A549 (cell line): ENCODE results near the gene MYO1B. TPM values are rescaled to one million over a fixed set of nuclear protein-coding genes. Genes with fewer than 3 reads are reported as not detected.
A peak's percentile ranks its signal among the peaks of the same experiment; 100 is the strongest.

Experiments
- ATAC-seq, 2 experiments: fragments of 200-7000 bp in 1 of 2; fragments of >200 bp in 1 of 2; cut with Nextera tagmentation in 1 of 2; cut with Tn5 transposase in 1 of 2; 3 replicates each; pipeline versions ENCODE4 v1.8.0 to v1.9.1; 2018 to 2020; ENCODE audit warnings: mild to moderate bottlenecking in 1 of 2, moderate library complexity in 1 of 2
- CTCF ChIA-PET: fragments of 300-600 bp; sonication (Branson Sonifier 250); formaldehyde crosslinking; extraction: SDS; loops from one replicate; lab custom pipeline; 2021; ENCODE audit warnings: antibody characterized with exemption, inconsistent platforms; lab: Yijun Ruan, JAX
- POLR2A ChIA-PET: fragments of 350-600 bp; formaldehyde crosslinking; extraction: SDS; loops from one replicate; lab custom pipeline; 2021; ENCODE audit warnings: antibody characterized with exemption, inconsistent platforms; lab: Yijun Ruan, JAX
- DNase-seq, 2 experiments: peaks; one replicate each; pipeline versions ENCODE4 v3.0.0 to v3.0.0-alpha.2; 2011 to 2016; ENCODE audit warnings: low read depth in 1 of 2, low spot score in 1 of 2
- FAIRE-seq: peaks from 2 replicates; lab custom pipeline; 2011; peaks lifted over from hg19 to GRCh38; lab: Jason Lieb, UNC
- H3K27ac ChIP-seq, 2 experiments: fragments of >200 bp; sonication (Bioruptor Twin); formaldehyde crosslinking; 3 replicates each; pipeline ENCODE4 v1.5.1; 2016 to 2017
- H3K4me1 ChIP-seq: fragments of >200 bp; sonication (Bioruptor Twin); formaldehyde crosslinking; 3 replicates; pipeline ENCODE4 v1.6.1; 2016
- H3K4me2 ChIP-seq: fragments of >200 bp; sonication (Bioruptor Twin); formaldehyde crosslinking; 3 replicates; pipeline ENCODE4 v1.6.1; 2016
- H3K4me3 ChIP-seq: fragments of >200 bp; sonication (Bioruptor Twin); formaldehyde crosslinking; 3 replicates; pipeline ENCODE4 v1.5.1; 2016
- H3K9me3 ChIP-seq: fragments of >200 bp; sonication (Bioruptor Twin); formaldehyde crosslinking; 3 replicates; pipeline ENCODE4 v1.6.1; 2016
- CEBPB ChIP-seq, 2 experiments: fragments of >200 bp in 1 of 2; sonication (Bioruptor Twin) in 1 of 2; formaldehyde crosslinking in 1 of 2; IDR thresholded peaks; 2 replicates each; pipeline ENCODE4 v1.6.1; 2012 to 2016
- CHD2 ChIP-seq: fragments of 150-350 bp; IDR thresholded peaks from 2 replicates; pipeline ENCODE4 v1.6.1; 2014; ENCODE audit warnings: low read length; ENCODE audit not compliant: partially characterized antibody
- CHD4 ChIP-seq: fragments of 200-600 bp; sonication (generic); IDR thresholded peaks from 2 replicates; pipeline ENCODE4 v1.6.1; 2016; ENCODE audit warnings: antibody characterized with exemption, mild to moderate bottlenecking, borderline replicate concordance
- EHMT2 ChIP-seq: fragments of 200-600 bp; sonication (generic); IDR thresholded peaks from 2 replicates; pipeline ENCODE4 v1.6.1; 2016; ENCODE audit warnings: antibody characterized with exemption, low read depth, mild to moderate bottlenecking, moderate library complexity
- EP300 ChIP-seq, 2 experiments: fragments of >200 bp; sonication (Bioruptor Twin); formaldehyde crosslinking; IDR thresholded peaks; 2 replicates in 1 of 2; 3 replicates in 1 of 2; pipeline ENCODE4 v1.6.1; 2016 to 2017
- FOSB ChIP-seq: fragments of 250-450 bp; sonication (Bioruptor Pico); IDR thresholded peaks from 2 replicates; pipeline ENCODE4 v1.5.0; 2020; ENCODE audit warnings: mild to moderate bottlenecking, moderate library complexity
- FOSL2 ChIP-seq, 2 experiments: fragments of 450-650 bp in 1 of 2; fragments of >200 bp in 1 of 2; sonication (Bioruptor Twin) in 1 of 2; formaldehyde crosslinking; IDR thresholded peaks; 2 replicates each; pipeline versions ENCODE4 v1.5.0 to v1.6.1; 2016 to 2020; ENCODE audit warnings: mild to moderate bottlenecking in 1 of 2, moderate library complexity in 1 of 2
- GATA3 ChIP-seq: IDR thresholded peaks from 2 replicates; pipeline ENCODE4 v1.6.1; 2012; ENCODE audit warnings: borderline replicate concordance
- HES2 ChIP-seq: fragments of >200 bp; sonication (Bioruptor Twin); formaldehyde crosslinking; IDR thresholded peaks from 2 replicates; pipeline ENCODE4 v1.6.1; 2016
- HOXB5 ChIP-seq: fragments of 250-450 bp; sonication (Bioruptor Pico); IDR thresholded peaks from 2 replicates; pipeline ENCODE4 v1.5.0; 2020; ENCODE audit warnings: mild to moderate bottlenecking, moderate library complexity
- MAFK ChIP-seq: fragments of 450-650 bp; IDR thresholded peaks from 2 replicates; pipeline ENCODE4 v1.6.1; 2014; ENCODE audit not compliant: partially characterized antibody
- MAX ChIP-seq: IDR thresholded peaks from 2 replicates; pipeline ENCODE4 v1.6.1; 2012
- MAZ ChIP-seq: fragments of 150-350 bp; IDR thresholded peaks from 2 replicates; pipeline ENCODE4 v1.6.1; 2014; ENCODE audit warnings: antibody characterized with exemption, low read depth, low read length, borderline replicate concordance
- MYC ChIP-seq: IDR thresholded peaks from 2 replicates; pipeline ENCODE4 v1.6.1; 2012; ENCODE audit warnings: mild to moderate bottlenecking, inconsistent platforms, low read length, improper control_type of control experiment, borderline replicate concordance
- NFE2L2 ChIP-seq: fragments of 150-350 bp; conservative IDR thresholded peaks from 2 replicates; pipeline ENCODE4 v1.6.1; 2014; ENCODE audit warnings: low read length
- NPAS2 ChIP-seq: fragments of 250-450 bp; sonication (Bioruptor Pico); IDR thresholded peaks from 2 replicates; pipeline ENCODE4 v1.8.0; 2022; ENCODE audit warnings: mild to moderate bottlenecking, moderate library complexity, borderline replicate concordance
- PHF8 ChIP-seq: fragments of 200-600 bp; sonication (generic); IDR thresholded peaks from 2 replicates; pipeline ENCODE4 v1.6.1; 2016; ENCODE audit warnings: low read depth, mild to moderate bottlenecking, antibody characterized with exemption, moderate library complexity, borderline replicate concordance
- POLR2AphosphoS2 ChIP-seq: conservative IDR thresholded peaks from 2 replicates; pipeline ENCODE4 v1.6.1; 2012; ENCODE audit warnings: low read length, improper control_type of control experiment, inconsistent platforms
- RARB ChIP-seq: fragments of 250-450 bp; sonication (Bioruptor Pico); IDR thresholded peaks from 2 replicates; pipeline ENCODE4 v1.8.0; 2021; ENCODE audit warnings: mild to moderate bottlenecking, moderate library complexity
- RCOR1 ChIP-seq: fragments of 150-350 bp; IDR thresholded peaks from 2 replicates; pipeline ENCODE4 v1.6.1; 2014; ENCODE audit warnings: antibody characterized with exemption, low read length, low read depth
- RFX5 ChIP-seq: fragments of 450-650 bp; IDR thresholded peaks from 2 replicates; pipeline ENCODE4 v1.7.1; 2014; ENCODE audit warnings: antibody characterized with exemption, mild to moderate bottlenecking, moderate library complexity
- SMC3 ChIP-seq: fragments of >200 bp; sonication (Bioruptor Twin); formaldehyde crosslinking; IDR thresholded peaks from 3 replicates; pipeline ENCODE4 v1.6.1; 2018; ENCODE audit warnings: inconsistent platforms
- SREBF2 ChIP-seq: fragments of 450-650 bp; IDR thresholded peaks from 2 replicates; pipeline ENCODE4 v1.6.1; 2014; ENCODE audit warnings: mild to moderate bottlenecking, moderate library complexity
- USF2 ChIP-seq: fragments of 450-650 bp; IDR thresholded peaks from 2 replicates; pipeline ENCODE4 v1.6.1; 2014; ENCODE audit warnings: antibody characterized with exemption
- ZC3H11A ChIP-seq: fragments of 450-650 bp; IDR thresholded peaks from 2 replicates; pipeline ENCODE4 v1.6.1; 2014; ENCODE audit warnings: antibody characterized with exemption, mild to moderate bottlenecking
- ZFP36 ChIP-seq: fragments of 450-650 bp; IDR thresholded peaks from 2 replicates; pipeline ENCODE4 v1.6.1; 2014; ENCODE audit warnings: borderline replicate concordance; ENCODE audit not compliant: partially characterized antibody
- ZNF302 ChIP-seq: fragments of 250-450 bp; sonication (Bioruptor Pico); IDR thresholded peaks from 2 replicates; pipeline ENCODE4 v1.9.0; 2021; ENCODE audit warnings: inconsistent platforms, mild to moderate bottlenecking, moderate library complexity
- WGBS: methylation state at CpG from one replicate; pipeline ENCODE4 v1.1.6; 2017; ENCODE audit errors: missing lambda C conversion rate; 5-methylcytosine and 5-hydroxymethylcytosine counted together
- polyA plus RNA-seq, 4 experiments: library from polyadenylated mRNA; depleted of rRNA in 3 of 4; stranded (reverse); fragments of >200 nt; fragmentation: RNase III in 1 of 4; extraction: RNeasy Plus Mini Kit Qiagen cat#74134 plus additional on column Dnase treatment in 1 of 4; gene quantifications; 2 replicates in 3 of 4; 3 replicates in 1 of 4; pipeline ENCODE4 v1.2.3, GENCODE V29; 2011 to 2017
- TF ChIP-seq, protein P1 (sequence below): fragments of 250-450 bp; sonication (Bioruptor Pico); IDR thresholded peaks from 2 replicates; pipeline ENCODE4 v1.5.0; 2020; ENCODE audit warnings: low read depth, mild to moderate bottlenecking, moderate library complexity
- TF ChIP-seq, protein P2 (sequence below): IDR thresholded peaks from 2 replicates; pipeline ENCODE4 v1.6.1; 2012; ENCODE audit warnings: low read depth, borderline replicate concordance

MYO1B gene
- polyA plus RNA-seq, 2 of the 4 experiments (the other 2 are of a cell fraction) = 77.7 to 159 TPM

GRCh38 chr2:191312163-191312562 lies 67.0 kb downstream of the MYO1B start:
- ATAC-seq = no peak
- TF ChIP-seq MYC (no peak), EP300 (IDR thresholded peaks at IDR 0.05) (no peak), SREBF2 (no peak), PHF8 (no peak), HES2 (no peak), ZFP36 (no peak), POLR2AphosphoS2 (no peak), RCOR1 (no peak), MAX (no peak), SMC3 (no peak)
- no peak for DNase-seq
- H3K27ac ChIP-seq = peak overlapping the region; percentile 67 to 77
- peak overlapping the region; percentile 54 for H3K4me2 ChIP-seq
- no peak overlapping the region for H3K4me3 ChIP-seq
- no peak for FAIRE-seq
- no peaks in the 10 kb centered on the region for H3K9me3 ChIP-seq
- peaks cover 45% of the 10 kb centered on the region for H3K4me1 ChIP-seq
- POLR2A ChIA-PET = no interaction called here
- CTCF ChIA-PET = interaction anchor here (2.3 kb wide), 1 partner anchor 10 kb away, joined by 5 read pairs; no protein-coding TSS in a partner anchor
- WGBS = 84% methylated on average over 3 of the region's 3 CpGs

DNA sequence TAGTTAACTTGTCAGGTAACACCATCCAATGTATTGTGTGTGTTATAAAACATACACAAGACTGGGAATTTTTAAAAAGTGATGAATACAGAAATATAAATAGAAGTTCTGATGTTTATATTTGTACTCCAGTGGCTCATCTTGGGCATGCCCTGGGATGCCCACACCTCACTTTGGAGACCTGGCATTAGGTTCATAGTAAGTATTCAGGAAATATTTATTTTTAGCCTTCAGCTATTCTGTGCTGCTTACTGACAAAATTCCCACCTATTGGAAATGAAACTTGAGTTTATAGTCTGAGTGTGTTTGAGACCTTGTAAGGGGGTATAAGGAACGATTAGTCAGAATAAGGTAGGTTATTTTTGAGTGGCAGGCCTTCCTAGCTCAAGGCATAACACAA lies 67.5 kb downstream of the MYO1B start:
- no peak for DNase-seq
- no peak for FAIRE-seq
- WGBS = 71% methylated on average over 1 of the region's 1 CpG
- Histone ChIP-seq H3K27ac (peak overlapping the region; percentile 67 to 77; a peak in 5 of 6 replicates), H3K4me3 (no peak overlapping the region), H3K4me2 (peak overlapping the region; percentile 54), H3K4me1 (peaks cover 49% of the 10 kb centered on the region), H3K9me3 (no peaks in the 10 kb centered on the region)
- CTCF ChIA-PET = no interaction called here
- POLR2A ChIA-PET = no interaction called here
- no peak for ATAC-seq
- TF ChIP-seq ZNF302 (CRISPR knock-in tag) = no peak
- no peak for TF ChIP-seq USF2
- no peak for TF ChIP-seq NFE2L2
- no peak for TF ChIP-seq CHD4
- no peak for TF ChIP-seq RFX5
- TF ChIP-seq HOXB5 = no peak
- TF ChIP-seq POLR2AphosphoS2 = no peak
- TF ChIP-seq GATA3 = no peak

DNA sequence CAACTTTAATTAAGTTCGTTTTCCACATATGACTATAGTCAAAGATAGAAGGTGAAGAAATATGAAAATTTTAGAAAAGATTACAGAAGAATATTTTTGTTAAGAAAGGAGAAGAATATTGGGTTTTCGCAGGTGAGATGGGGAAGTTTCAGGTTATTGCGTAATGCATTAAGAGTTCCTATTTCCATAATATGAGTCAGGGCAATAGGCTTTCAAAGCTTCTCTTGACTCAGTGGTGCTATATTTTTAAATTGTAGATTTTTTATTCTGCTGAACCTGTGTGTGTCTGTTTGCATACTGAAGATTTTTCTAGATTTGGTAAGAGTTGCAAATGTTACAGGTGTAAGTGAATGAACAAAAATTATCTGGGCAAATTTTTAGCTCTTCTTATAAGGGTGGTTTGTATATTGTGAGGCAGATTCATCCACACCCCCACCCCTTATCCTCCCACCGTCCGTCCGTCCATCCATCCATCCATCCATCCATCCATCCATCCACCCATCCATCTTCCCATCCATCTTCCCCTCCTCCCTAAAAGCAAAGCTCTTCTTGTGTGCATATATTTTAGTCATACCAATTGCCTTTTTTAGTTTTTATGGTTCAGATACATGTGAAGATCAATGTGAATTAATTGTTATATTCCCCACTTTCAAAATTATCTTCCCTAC lies 69.6 kb downstream of the MYO1B start:
- no peak for ATAC-seq
- H3K9me3 ChIP-seq = no peaks in the 10 kb centered on the region
- H3K4me3 ChIP-seq = no peak overlapping the region
- WGBS = 87% methylated on average over 6 of the region's 6 CpGs
- ChIA-PET POLR2A (no interaction called here), CTCF (interaction anchor here (0.8 to 1.8 kb wide), 6 partner anchors 10 to 252 kb away, joined by 3 to 6 read pairs (median 3); no protein-coding TSS in a partner anchor)
- no peak for FAIRE-seq
- DNase-seq = no peak
- peaks cover 71% of the 10 kb centered on the region for H3K4me1 ChIP-seq
- H3K27ac ChIP-seq = no peak overlapping the region
- no peak overlapping the region for H3K4me2 ChIP-seq
- TF ChIP-seq NPAS2 (CRISPR knock-in tag) (no peak), CEBPB (IDR thresholded peaks at IDR 0.05) (peak; percentile 87 to 89)

DNA sequence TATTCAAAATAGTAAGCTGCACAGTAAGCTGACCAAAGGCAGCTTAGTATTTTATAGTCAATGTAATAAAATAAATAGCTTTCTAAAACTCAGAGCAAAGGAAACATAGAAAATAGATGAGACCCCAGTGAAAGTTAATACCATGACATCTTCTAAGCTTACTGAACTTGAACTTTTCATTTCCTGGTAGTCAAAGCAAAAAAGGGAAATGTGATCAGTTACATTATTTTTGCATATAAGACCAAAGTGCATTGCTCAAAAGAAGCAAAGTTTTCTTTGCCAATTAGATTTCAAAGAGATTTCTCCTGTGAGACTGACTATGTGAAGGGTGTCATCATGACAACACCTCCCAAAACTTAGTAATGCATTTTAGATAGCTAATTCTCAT lies 70.2 kb downstream of the MYO1B start:
- Histone ChIP-seq H3K9me3 (no peaks in the 10 kb centered on the region), H3K4me3 (no peak overlapping the region), H3K4me1 (peaks cover 75% of the 10 kb centered on the region), H3K27ac (no peak overlapping the region), H3K4me2 (no peak overlapping the region)
- no peak for FAIRE-seq
- ChIA-PET CTCF (interaction anchor here (0.8 to 1.8 kb wide), 5 partner anchors 10 to 251 kb away, joined by 3 to 6 read pairs (median 3); no protein-coding TSS in a partner anchor), POLR2A (no interaction called here)
- no peak for ATAC-seq
- no peak for DNase-seq
- TF ChIP-seq, protein P1, sequence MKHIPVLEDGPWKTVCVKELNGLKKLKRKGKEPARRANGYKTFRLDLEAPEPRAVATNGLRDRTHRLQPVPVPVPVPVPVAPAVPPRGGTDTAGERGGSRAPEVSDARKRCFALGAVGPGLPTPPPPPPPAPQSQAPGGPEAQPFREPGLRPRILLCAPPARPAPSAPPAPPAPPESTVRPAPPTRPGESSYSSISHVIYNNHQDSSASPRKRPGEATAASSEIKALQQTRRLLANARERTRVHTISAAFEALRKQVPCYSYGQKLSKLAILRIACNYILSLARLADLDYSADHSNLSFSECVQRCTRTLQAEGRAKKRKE = no peak
- no peak for TF ChIP-seq CHD4
- no peak for TF ChIP-seq ZC3H11A
- no peak for TF ChIP-seq FOSB (CRISPR knock-in tag)
- TF ChIP-seq MAFK = no peak
- no peak for TF ChIP-seq EHMT2
- TF ChIP-seq CHD2 = no peak
- TF ChIP-seq NFE2L2 = no peak
- TF ChIP-seq MAZ = no peak
- no peak for TF ChIP-seq FOSL2 (IDR thresholded peaks at IDR 0.05)
- TF ChIP-seq FOSL2 (CRISPR knock-in tag; IDR thresholded peaks at IDR 0.05) = no peak
- TF ChIP-seq ZFP36 = no peak
- no peak for TF ChIP-seq CEBPB (IDR thresholded peaks at IDR 0.05)
- TF ChIP-seq, protein P2, sequence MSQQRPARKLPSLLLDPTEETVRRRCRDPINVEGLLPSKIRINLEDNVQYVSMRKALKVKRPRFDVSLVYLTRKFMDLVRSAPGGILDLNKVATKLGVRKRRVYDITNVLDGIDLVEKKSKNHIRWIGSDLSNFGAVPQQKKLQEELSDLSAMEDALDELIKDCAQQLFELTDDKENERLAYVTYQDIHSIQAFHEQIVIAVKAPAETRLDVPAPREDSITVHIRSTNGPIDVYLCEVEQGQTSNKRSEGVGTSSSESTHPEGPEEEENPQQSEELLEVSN = no peak
- TF ChIP-seq RARB (CRISPR knock-in tag) = no peak
- TF ChIP-seq POLR2AphosphoS2 = no peak
